ENCODE results near the gene PRSS12. TPM values are rescaled to one million over a fixed set of nuclear protein-coding genes. Genes with fewer than 3 reads are reported as not detected.

The PRSS12 gene
- polyA plus RNA-seq, 1 donor from 2014 or later: not detected

DNA sequence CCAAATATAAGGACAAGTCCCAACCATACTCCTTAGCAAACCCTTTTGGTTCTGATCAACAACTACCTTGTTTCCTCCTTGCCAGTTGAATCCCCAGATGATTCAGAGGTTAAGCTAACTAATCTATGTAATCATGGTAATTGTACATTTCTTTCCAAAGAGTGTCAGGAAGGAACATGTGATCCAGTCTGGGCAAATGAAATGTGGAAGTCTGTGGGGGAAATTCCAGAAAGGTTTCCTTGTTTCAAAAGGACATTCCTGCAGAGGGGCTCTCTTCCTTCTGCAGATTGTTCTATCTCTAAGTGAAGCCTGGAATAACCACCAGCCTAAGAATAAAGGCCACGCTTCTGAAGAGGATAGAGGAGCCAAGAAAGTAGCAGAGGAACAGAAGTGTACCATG, 7.0 kb downstream of the PRSS12 start:
- peaks cover 14% of the 10 kb centered on the region for H3K27me3 Mint-ChIP-seq
- no peak overlapping the region for H3K27ac Mint-ChIP-seq
- H3K4me1 Mint-ChIP-seq: peaks cover 0 to 2% (median 0%) of the 10 kb centered on the region in 3 donors
- H3K36me3 Mint-ChIP-seq: no peaks in the 10 kb centered on the region
- H3K4me3 Mint-ChIP-seq: no peak overlapping the region
- H3K9me3 Mint-ChIP-seq: peaks cover 0 to 3% (median 0%) of the 10 kb centered on the region in 3 donors

DNA sequence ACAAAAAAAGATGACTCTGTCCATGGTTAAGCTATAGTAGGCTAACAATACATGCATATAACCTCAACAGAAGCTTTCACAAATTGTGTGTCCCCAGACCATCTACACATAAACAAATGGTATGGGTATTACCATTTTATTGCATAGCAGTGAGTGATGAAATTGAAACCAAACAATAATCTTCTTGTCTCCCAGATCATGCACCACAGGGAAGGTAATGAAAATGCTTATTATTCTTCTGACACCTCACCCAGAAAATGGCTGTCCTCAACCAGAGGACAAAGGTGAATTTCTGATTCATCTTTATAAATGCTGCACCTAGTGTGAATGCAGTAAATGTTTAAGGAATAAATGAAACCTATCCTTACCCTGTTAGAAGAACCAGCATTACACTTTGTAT, 8.0 kb downstream of the PRSS12 start:
- peaks cover 0 to 2% (median 0%) of the 10 kb centered on the region in 3 donors for H3K4me1 Mint-ChIP-seq
- peaks cover 8% of the 10 kb centered on the region for H3K27me3 Mint-ChIP-seq
- no peak overlapping the region for H3K4me3 Mint-ChIP-seq
- no peak overlapping the region for H3K27ac Mint-ChIP-seq
- H3K36me3 Mint-ChIP-seq: no peaks in the 10 kb centered on the region
- H3K9me3 Mint-ChIP-seq: peaks cover 0 to 3% (median 0%) of the 10 kb centered on the region in 3 donors

DNA sequence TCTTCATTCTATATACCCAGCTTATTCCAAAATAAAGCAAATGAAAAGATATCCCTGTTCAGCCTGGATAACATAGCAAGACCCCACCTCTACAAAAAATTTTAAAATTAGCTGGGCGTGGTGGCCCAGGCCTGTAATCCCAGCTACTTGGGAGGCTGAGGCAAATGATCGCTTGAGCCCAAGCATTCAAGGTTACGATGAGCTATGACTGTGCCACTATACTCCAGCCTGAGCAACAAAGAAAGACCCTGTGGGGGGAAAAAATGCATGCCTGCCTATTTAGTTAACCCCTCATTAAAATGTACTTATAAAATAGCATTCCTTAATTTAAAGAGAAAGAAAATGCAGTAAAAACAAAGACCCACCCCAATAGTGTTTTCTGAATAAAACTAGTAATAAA, 9.3 kb downstream of the PRSS12 start:
- no peak overlapping the region for H3K27ac Mint-ChIP-seq
- peaks cover 0 to 1% (median 0%) of the 10 kb centered on the region in 3 donors for H3K4me1 Mint-ChIP-seq
- H3K27me3 Mint-ChIP-seq: peaks cover 2% of the 10 kb centered on the region
- no peak overlapping the region for H3K4me3 Mint-ChIP-seq
- no peaks in the 10 kb centered on the region for H3K36me3 Mint-ChIP-seq
- H3K9me3 Mint-ChIP-seq: peaks cover 0 to 2% (median 0%) of the 10 kb centered on the region in 3 donors

DNA sequence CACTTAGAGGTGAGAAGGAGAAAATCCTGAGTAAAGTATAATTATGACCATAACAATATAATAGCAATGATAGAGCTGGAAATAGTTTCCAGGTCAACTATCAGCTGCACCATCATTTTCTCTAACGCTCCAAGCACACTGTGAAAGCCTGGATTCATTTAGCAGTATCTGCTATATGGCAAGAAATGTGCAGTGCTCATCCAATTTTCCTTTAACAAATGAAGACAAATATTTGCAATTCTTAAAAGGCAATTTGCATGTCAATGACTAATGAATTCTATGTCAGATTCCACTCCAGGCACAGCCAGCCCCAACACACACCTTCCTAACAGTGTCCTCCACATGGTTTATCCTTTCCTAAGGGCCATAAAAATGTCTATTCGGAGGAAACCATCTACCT, 12.7 kb downstream of the PRSS12 start:
- Mint-ChIP-seq H3K27me3 (peaks cover 2% of the 10 kb centered on the region), H3K9me3 (no peaks in the 10 kb centered on the region), H3K4me3 (no peak overlapping the region), H3K36me3 (no peaks in the 10 kb centered on the region), H3K27ac (no peak overlapping the region), H3K4me1 (peaks cover 0 to 3% (median 1%) of the 10 kb centered on the region in 3 donors)

DNA sequence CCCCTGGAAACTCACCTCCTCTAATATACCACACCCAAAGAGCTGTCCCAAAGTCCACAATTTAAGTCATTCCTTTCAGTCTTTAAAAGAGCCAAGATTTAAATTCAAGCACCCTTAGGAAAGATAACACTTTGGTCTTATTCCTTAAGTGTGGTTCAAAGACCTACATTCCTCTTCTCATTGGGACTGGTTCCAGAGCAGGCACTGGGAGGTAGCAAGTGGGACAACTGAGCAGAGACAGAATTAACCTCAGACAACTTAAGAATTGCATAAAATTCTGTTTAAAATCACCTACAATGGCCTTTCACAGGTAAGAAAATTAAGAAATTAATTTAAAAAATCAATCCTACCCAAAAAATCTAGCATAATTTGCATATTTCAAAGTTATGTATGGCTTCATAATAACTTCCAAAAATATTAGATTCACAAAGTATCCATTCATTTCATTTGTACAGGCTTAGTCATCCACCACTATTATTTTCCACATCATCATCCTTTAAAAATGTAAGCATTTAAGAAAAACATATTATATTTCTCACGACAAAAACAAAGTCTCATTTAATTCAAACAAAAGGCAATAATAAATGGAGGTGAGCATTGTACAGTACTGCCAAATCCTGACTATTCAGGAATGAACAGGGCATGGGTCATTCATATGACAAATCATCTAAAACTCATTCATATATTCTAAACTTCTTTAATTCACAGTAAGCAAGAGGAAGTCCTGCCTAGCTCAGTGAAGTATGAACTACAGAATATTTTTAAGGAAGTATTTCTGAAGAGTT, 13.6 kb downstream of the PRSS12 start:
- H3K36me3 Mint-ChIP-seq: no peaks in the 10 kb centered on the region
- H3K4me3 Mint-ChIP-seq: no peak overlapping the region
- peaks cover 1% of the 10 kb centered on the region for H3K27me3 Mint-ChIP-seq
- H3K9me3 Mint-ChIP-seq: no peaks in the 10 kb centered on the region
- peaks cover 0 to 3% (median 1%) of the 10 kb centered on the region in 3 donors for H3K4me1 Mint-ChIP-seq
- no peak overlapping the region for H3K27ac Mint-ChIP-seq

DNA sequence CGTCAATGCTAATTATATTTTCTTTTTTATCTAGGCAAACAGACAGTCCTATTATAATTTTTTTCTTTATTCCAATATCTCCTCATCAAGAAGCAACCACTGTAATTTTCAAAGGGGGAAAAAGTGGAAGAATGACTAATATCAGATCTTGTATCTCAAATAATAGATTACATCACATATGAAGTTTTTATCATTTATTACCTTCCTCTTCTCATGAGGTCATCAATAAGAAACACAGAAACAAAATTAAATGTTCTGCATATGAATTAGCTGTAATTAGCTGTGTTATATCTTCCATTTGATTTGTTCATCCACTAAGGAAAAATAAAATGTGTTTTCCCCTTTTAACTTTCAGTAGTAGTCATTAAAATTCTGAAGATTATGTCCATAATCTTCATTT, 14.3 kb downstream of the PRSS12 start:
- no peaks in the 10 kb centered on the region for H3K9me3 Mint-ChIP-seq
- no peak overlapping the region for H3K4me3 Mint-ChIP-seq
- H3K27me3 Mint-ChIP-seq: peaks cover 1% of the 10 kb centered on the region
- H3K4me1 Mint-ChIP-seq: peaks cover 0 to 3% (median 1%) of the 10 kb centered on the region in 3 donors
- H3K36me3 Mint-ChIP-seq: no peaks in the 10 kb centered on the region
- H3K27ac Mint-ChIP-seq: no peak overlapping the region

DNA sequence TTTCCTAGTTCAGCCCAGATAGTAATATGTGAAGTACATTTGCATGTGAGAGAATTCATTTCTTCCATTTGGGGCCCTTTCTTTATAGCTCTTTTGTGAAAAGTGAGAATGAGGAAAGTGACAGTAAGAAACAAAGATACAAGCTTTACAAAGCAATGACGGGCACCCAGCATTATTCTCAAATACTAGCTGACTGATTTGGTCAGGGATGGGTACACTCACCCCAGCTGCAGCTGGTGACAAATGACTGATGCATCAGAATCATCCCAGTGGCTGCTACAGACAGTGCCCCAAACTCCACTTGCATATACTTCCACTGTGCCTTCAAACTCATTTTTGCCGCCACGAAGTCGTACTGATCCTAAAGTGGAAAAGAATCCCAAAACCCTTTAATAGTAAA, 14.8 kb downstream of the PRSS12 start:
- Mint-ChIP-seq H3K27me3 (peaks cover 1% of the 10 kb centered on the region), H3K36me3 (no peaks in the 10 kb centered on the region), H3K9me3 (no peaks in the 10 kb centered on the region), H3K4me3 (no peak overlapping the region), H3K27ac (no peak overlapping the region), H3K4me1 (peaks cover 0 to 3% (median 1%) of the 10 kb centered on the region in 3 donors)

DNA sequence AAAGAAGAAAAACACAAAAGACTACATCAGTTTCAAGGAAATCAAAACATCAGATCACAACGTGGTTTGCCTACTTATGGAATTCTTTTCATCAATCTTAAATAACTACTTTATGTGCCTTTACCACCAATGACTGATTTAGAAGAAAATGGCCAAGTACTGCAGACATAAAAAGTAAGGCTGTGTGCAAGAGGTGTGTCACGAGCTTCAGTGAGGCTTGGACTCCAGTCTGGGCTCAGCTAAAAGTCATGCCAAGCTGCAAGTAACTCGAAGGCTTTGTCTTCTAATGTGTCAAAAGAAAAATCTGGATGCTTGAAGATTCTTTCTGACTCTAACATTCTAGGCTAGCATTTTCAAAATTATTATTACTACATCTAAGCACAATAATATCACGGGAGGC, 17.0 kb downstream of the PRSS12 start:
- Mint-ChIP-seq H3K4me3 (peak overlapping the region in 1 of 4 donors; percentile 23), H3K9me3 (no peaks in the 10 kb centered on the region), H3K27ac (no peak overlapping the region), H3K27me3 (peaks cover 3% of the 10 kb centered on the region), H3K36me3 (no peaks in the 10 kb centered on the region), H3K4me1 (peaks cover 0 to 3% (median 1%) of the 10 kb centered on the region in 3 donors)

DNA sequence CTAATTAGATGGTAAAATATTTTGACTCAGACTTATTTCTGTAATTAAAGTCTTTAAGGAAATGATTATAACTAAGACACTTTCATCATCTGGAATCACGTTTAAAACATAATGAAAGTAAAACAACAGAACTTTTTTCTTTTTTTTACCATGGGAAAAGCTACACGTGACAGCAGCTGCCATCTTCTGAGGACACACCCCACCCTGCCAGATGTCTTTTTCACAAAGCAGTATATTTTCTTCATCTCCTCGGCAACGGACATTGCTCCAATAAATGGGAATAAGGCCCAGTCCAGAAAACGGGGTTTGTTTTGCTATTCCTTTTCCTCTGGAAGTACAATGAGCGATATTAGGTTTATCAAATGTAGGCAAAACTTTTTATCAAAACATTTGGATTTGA, 17.5 kb downstream of the PRSS12 start:
- no peak overlapping the region for H3K27ac Mint-ChIP-seq

DNA sequence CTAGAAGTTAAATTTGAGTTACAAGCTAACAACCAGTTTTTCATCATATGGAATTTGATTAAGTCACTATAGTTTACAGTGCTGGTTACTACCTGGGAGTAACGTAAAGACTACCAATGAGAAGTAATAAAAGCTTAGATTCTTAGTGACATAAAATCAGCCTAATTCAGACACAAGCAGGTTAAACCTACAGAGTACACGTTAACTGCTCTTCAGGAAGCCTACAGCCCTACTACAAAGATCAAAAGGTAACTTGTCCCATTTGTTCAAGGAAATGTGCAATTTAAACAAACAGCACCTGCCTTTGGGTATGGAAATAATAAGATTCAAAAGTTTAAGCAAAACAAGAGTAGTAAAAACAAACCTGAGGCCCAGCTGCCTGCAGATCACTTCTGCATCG, 21.5 kb downstream of the PRSS12 start:
- peaks cover 0 to 3% (median 0%) of the 10 kb centered on the region in 3 donors for H3K4me1 Mint-ChIP-seq
- peaks cover 3% of the 10 kb centered on the region for H3K27me3 Mint-ChIP-seq
- no peaks in the 10 kb centered on the region for H3K36me3 Mint-ChIP-seq
- no peak overlapping the region for H3K27ac Mint-ChIP-seq
- peaks cover 0 to 2% (median 0%) of the 10 kb centered on the region in 3 donors for H3K9me3 Mint-ChIP-seq
- H3K4me3 Mint-ChIP-seq: no peak overlapping the region

More for the DNA sequence above, 17.5 kb downstream of the PRSS12 start:
- Mint-ChIP-seq H3K4me1 (peaks cover 0 to 3% (median 1%) of the 10 kb centered on the region in 3 donors), H3K27me3 (peaks cover 3% of the 10 kb centered on the region), H3K9me3 (no peaks in the 10 kb centered on the region), H3K4me3 (peak overlapping the region in 1 of 4 donors; percentile 23), H3K36me3 (no peaks in the 10 kb centered on the region)

DNA sequence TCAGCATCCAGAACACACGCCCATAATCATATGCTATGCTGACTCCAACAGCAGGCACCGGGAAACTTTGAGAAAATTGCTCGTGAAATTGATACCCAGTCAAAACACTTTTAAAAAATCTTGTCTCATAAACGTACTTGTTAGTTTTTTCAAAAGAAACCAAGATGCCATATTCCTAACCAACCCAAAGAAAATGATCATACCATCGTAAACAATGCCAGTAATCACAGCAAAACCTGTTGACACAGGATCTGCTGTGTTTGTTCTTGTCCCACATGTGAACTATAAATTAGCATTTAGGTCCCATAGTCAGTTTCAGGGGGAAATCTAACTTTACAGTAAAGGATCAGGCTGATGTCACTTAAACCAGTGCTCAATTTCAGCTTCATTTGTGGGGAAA, 23.0 kb downstream of the PRSS12 start:
- Mint-ChIP-seq H3K27me3 (peaks cover 3% of the 10 kb centered on the region), H3K9me3 (peaks cover 0 to 2% (median 0%) of the 10 kb centered on the region in 3 donors), H3K27ac (no peak overlapping the region), H3K36me3 (no peaks in the 10 kb centered on the region), H3K4me1 (no peaks in the 10 kb centered on the region), H3K4me3 (no peak overlapping the region)

DNA sequence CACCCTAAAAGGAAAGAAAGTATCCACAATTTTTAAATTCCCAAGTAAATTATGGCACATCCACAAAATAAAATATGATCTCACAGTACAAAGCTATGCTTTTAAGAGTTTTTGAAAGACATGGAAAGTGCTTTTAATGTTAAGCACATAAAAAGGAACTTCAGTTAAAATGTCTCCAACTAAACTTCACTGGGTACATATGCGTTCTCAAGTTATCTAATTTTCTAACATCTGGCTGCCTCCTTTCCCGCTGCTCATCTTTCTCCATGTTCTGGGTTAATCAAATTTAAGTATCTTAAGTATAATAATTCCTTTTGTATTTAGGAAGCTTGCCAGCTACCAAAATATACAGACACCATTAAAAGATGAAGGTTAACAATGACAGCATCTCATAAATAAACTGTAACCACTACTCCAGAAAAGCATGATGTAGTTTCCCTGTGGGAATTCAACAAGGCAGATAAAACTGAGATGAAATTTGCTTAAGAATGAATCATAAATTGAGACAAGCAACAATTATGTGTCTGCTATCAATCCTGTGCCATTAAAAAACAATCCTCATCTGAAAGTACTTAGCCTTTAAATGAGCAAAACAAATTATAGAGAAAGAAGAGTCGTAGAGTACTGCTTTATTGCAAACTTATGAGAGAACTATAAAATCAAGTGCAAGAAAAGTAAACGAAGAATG, 25.1 kb downstream of the PRSS12 start:
- peaks cover 0 to 2% (median 0%) of the 10 kb centered on the region in 3 donors for H3K9me3 Mint-ChIP-seq

DNA sequence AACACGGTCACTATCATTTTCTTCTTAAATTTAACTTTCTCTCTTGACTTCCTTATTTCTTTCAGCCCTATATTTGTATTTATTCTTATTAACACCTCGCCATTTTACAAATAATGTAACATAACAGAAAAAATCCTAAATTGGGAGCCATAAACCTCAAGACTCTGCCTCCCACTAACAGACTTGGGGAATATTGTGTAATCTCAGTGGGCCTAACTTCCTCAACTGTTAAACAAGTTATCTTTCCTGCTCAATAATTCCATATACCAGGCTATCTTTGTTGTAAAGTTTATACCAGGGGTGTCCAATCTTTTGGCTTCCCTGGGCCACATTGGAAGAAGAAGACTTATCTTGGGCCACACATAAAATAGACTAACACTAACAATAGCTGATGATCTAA, 26.2 kb downstream of the PRSS12 start:
- peaks cover 0 to 2% (median 0%) of the 10 kb centered on the region in 3 donors for H3K9me3 Mint-ChIP-seq
- H3K27me3 Mint-ChIP-seq: peaks cover 3% of the 10 kb centered on the region
- H3K4me3 Mint-ChIP-seq: no peak overlapping the region
- H3K36me3 Mint-ChIP-seq: no peaks in the 10 kb centered on the region
- no peaks in the 10 kb centered on the region for H3K4me1 Mint-ChIP-seq
- H3K27ac Mint-ChIP-seq: no peak overlapping the region

More for the DNA sequence above, 25.1 kb downstream of the PRSS12 start:
- Mint-ChIP-seq H3K27me3 (peaks cover 3% of the 10 kb centered on the region), H3K36me3 (no peaks in the 10 kb centered on the region), H3K27ac (no peak overlapping the region), H3K4me1 (no peaks in the 10 kb centered on the region), H3K4me3 (no peak overlapping the region)

DNA sequence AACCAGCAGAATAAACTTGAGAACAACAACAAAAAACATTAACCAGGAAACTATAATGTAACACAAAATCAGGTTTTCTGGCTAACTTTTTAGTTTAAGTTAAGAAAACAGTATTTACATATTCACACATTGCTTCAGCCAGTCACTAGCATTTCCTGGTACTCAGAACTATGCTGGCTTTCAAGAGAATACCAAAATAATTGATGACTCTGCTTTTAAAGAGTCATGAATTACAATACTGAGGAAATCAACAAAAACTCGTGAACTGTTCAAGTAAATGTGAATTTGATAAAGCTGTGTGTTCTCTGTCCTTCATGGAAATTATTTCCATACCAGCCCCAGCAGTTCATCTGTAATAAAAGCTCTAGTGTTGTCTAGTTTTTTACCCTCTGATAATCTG, 27.4 kb downstream of the PRSS12 start:
- Mint-ChIP-seq H3K27ac (no peak overlapping the region), H3K4me3 (no peak overlapping the region), H3K4me1 (no peaks in the 10 kb centered on the region), H3K27me3 (peaks cover 3% of the 10 kb centered on the region), H3K36me3 (no peaks in the 10 kb centered on the region), H3K9me3 (peaks cover 0 to 2% (median 0%) of the 10 kb centered on the region in 3 donors)

DNA sequence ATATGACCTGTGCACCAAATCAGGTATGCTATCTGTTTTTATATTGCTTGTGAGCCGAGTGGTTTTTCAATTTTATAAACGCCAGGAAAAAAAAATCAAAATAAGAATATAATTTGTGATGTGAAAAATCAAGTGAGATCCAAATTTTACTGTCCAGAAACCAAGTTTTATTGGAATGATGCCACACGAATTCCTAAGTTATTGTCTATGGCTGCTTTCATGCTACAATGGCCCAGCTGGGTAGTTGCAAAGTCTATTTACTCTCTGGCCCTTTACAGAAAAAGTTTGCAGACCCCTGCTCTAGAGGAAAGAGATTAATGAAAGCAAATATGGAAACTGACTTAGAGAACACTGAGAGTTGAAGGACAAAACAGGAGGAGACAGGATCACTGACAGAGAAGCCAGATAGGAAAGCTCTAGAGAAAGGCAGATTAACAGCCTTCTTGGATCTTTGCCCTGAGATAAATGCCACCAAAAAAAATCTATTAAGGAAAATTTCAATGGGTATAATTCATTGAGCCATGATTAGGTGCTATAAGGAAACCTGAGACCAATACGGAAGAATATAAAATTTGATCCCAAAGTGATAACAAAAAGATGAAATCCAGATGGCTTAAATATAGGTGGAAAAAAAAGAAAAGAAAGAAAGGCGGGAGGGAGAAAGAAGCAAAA, 29.8 kb downstream of the PRSS12 start:
- no peak overlapping the region for H3K4me3 Mint-ChIP-seq
- no peak overlapping the region for H3K27ac Mint-ChIP-seq
- H3K36me3 Mint-ChIP-seq: no peaks in the 10 kb centered on the region
- H3K4me1 Mint-ChIP-seq: no peaks in the 10 kb centered on the region
- H3K9me3 Mint-ChIP-seq: no peaks in the 10 kb centered on the region
- H3K27me3 Mint-ChIP-seq: peaks cover 6% of the 10 kb centered on the region
